8988T (cell line): ENCODE data around the gene TNRC6C.
"Not testable (repeated sequence)": the region's sequence is repeated elsewhere in the genome, so short reads cannot be mapped to it uniquely, and the experiment has no call there.

ENCODE experiments used
- DNase-seq: peaks from one replicate; pipeline ENCODE4 v3.0.0; 2011

Gene TNRC6C

GRCh38 chr17:77933777-77934398 is 24.6 kb upstream of the TNRC6C start:
- no peak for DNase-seq

DNA sequence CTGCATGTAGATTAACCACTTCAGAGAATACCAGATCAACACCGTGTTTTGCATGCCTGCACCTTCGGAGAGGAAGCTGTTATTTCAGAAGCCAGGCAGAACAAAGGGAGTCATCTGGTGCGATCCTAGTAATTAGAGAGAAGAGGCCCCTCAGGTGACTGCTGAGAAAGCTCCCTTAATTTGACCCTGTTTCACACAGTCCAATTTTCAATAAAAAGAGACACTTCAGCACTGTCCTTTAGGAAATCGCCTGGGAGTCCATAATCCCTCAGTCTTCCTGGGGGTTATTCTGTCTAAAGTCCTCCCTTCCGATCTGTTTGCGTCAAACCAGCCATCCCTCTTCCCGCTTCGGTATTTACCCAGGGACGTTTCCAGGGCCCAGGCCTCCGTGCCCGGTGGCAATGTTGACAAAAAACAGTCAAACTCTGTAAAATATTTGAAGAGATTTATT is 23.4 kb upstream of the TNRC6C start:
- no peak for DNase-seq

GRCh38 chr17:77935744-77936143 is 22.8 kb upstream of the TNRC6C start:
- not testable (repeated sequence) for DNase-seq

GRCh38 chr17:77936881-77937280 is 21.6 kb upstream of the TNRC6C start:
- no peak for DNase-seq

DNA sequence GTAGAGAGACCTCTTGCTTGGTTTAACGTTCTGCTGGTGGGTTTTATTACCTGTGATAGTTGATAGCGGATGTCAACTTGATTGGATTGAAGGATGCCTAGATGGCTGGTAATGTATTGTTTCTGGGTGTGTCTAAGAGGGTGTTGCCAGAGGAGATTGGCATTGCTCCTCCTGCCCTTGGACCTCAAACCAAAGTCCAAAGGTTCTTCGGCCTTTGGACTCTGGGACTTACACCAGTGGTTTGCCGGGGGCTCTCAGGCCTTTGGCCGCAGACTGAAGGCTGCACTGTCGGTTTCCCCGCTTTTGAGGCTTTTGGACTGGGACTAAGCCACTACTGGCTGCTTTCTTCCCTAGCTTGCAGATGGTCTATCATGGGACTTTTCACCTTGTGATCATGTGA is 17.5 kb upstream of the TNRC6C start:
- DNase-seq: no peak

DNA sequence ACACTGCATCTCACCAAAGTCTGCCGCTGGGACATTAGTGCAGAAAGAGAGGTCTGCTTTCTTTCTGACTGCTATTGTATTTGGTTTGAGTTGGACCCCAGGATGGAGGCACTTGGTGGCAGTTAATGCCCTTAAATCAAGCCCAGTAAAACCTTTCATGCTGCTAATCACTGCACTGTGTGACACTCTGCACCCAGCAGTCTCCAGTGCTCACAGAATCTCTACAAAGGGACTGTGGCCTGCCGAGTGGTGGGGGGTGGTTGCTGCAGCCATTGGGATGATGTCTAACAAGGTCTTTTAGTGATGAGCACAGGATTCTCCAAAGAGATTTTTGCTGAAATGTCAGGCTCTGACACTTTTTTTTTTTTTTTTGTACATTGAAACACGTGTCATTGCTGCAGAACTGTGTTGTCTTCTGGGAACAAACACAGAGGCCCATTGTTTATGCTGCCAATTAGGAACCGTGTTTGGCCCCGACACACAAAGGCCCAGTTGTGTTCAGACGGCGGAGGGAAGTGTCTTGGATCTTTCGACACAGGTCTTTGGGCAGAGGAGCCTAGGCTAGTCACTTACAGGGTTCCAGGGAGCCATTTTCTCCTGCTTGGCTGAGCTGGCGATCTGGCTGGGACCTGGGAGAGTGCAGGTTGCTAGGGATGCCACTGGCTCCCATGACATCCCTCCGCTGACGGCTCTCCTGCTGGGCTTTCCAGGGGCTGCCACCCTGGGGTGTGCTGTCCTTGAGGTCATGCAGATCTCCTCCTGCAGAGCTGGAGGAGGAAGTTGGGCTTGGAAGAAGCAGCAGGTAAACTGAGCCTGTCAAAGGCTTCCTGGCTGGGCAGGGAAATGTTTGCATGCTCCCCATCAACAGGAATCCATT is 16.2 kb upstream of the TNRC6C start:
- no peak for DNase-seq

DNA sequence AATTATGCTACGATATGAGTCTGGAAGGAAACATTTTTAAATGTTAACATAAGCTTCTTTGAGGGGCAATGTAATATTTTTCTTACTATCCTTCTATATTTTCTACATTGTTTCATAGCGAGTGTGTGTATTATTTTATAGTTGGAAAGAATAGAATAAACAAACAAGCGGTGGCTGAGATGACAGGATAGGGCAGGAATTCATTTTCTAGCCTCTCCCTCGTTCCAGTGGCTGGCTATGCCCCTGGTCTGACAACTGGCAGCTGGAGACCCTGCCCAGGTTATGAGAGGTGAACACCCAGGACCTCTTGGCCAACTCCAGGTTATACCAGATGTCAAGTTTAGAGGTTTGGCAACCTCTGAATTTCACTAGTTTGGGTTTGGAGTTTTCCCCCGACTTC is 14.5 kb upstream of the TNRC6C start:
- no peak for DNase-seq

DNA sequence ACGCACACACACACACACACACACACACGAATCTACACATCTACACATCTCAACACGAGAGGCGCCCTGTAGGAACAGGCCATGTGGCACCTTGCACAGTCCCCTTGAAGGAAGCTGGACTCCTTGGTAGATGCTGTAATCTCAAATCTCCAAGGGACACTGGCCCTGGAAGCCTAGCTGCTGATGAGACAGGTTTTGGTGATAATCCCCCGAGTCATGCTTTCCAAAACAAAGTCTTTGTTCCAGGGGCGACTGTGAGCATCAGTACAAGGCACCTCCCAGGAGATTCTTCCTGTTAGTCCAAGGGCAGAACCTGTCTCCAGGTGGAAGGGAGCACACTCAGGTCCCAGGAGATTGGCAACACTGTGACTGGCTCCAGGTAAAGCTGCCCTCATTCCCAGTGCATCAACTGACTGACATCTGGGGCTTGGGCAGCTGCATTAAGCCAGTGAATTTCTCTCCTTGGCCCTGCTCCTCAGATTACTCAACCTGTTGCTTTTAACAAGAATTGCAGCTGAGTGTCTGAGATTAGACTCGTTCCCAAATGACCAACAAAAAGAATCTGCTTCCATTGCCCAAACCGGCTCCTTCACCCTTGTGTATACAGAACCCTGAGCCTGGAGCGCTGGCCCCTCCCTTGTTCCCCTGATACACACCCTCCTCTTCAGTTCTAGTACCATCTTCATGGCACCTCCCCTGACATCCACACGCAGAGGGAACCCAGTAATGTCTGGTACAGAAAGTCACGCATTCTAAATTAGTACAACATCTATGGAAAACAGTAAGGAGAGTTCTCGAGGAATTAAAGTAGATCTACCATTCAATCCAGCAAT is 13.9 kb upstream of the TNRC6C start:
- no peak for DNase-seq

- no peak for DNase-seq
Observed at GRCh38 chr17:77946900-77947645, 11.4 kb upstream of the TNRC6C start.

GRCh38 chr17:77948690-77949114 is 9.8 kb upstream of the TNRC6C start:
- DNase-seq: peak; percentile 36

GRCh38 chr17:77951123-77951522 is 7.4 kb upstream of the TNRC6C start:
- DNase-seq: no peak

DNA sequence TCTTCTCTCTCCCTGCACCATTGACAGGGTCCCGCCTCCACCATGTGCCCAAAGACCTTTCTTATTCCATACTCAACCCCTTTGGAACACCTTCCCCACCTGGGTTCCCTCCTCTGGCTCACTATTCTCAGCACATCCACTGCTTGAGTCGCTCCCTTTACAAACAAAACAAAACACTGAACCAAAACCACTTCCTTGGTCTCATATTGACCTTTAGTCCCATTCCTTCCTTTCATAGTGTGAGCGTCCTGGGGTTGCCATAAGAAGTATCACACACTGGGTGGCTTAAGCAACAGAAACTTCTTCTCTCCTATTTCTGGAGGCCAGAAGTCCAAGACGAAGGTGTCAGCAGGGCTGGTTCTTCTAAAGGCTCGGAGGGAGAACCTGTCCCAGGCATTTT is 6.1 kb upstream of the TNRC6C start:
- DNase-seq: no peak

- no peak for DNase-seq
Observed at GRCh38 chr17:77957235-77957856, 1.2 kb upstream of the TNRC6C start.

GRCh38 chr17:77958716-77959125 is 218 bp downstream of the TNRC6C start:
- no peak for DNase-seq

GRCh38 chr17:77959126-77959925 is 823 bp downstream of the TNRC6C start:
- peak; percentile 43 for DNase-seq

GRCh38 chr17:77959926-77960521 is 1.5 kb downstream of the TNRC6C start:
- DNase-seq: no peak

DNA sequence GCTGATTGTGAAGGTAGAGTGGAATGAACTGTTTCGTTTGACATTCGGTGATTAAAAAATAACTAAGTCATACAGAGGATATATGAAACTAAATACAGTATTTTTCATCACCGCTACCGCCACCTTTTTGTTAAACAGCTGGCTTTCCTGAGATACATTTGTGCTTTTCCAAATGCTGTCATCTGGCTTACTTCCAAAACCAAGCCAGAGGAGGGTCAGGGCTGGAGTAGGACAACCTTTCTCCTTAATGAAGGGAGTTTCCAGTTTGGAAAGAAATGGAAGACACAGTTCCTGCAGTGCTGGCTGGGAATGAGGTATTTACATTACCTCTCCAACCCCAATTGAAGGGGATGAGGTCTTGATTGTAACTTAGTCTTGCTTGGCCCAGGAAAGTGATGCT is 3.2 kb downstream of the TNRC6C start:
- DNase-seq: no peak

- no peak for DNase-seq
Observed at GRCh38 chr17:77962348-77962747, 3.8 kb downstream of the TNRC6C start.

DNA sequence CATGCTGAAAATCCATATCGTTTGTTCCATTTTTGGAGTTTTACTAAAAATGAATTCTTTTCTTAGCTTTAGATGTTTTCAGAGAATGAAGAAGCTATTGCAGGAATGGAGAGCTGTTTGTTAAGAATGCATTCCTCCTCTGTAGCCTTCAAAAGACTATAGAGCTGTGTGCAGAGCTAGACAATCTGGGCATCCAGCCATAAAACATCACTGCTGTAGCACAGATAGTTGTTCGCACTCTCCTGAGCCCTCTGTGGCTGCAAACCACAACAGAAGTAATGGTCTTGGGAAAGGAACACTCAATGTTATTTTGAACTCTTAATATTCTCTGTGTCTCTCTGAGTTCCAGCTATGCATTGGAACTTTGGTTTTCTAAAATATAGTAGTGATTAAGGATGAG is 4.9 kb downstream of the TNRC6C start:
- DNase-seq: no peak

- DNase-seq: no peak
Observed at GRCh38 chr17:77965352-77965751, 6.8 kb downstream of the TNRC6C start.

GRCh38 chr17:77966476-77966875 is 8.0 kb downstream of the TNRC6C start:
- DNase-seq: no peak
